HL-60/S4 treated with retinoic acid at 250 ng/mL for 4 days and 3 days (cell line): Measurements from ENCODE around the gene EPS8.
"Not testable (repeated sequence)": the region's sequence is repeated elsewhere in the genome, so short reads cannot be mapped to it uniquely, and the experiment has no call there.

ENCODE experiments used
- in situ Hi-C: fragments of 300-500 bp; cut with MboI; formaldehyde crosslinking; loops from 2 replicates; pipeline ENCODE4 v1.7.0; 2022; ENCODE audit warnings: low sequenced_read_pairs

EPS8 gene

GRCh38 chr12:15767301-15767700 lies 21.9 kb downstream of the EPS8 start:
- in situ Hi-C loops: no loop called here

GRCh38 chr12:15763328-15763727 lies 25.9 kb downstream of the EPS8 start:
- in situ Hi-C loops: no loop called here

DNA sequence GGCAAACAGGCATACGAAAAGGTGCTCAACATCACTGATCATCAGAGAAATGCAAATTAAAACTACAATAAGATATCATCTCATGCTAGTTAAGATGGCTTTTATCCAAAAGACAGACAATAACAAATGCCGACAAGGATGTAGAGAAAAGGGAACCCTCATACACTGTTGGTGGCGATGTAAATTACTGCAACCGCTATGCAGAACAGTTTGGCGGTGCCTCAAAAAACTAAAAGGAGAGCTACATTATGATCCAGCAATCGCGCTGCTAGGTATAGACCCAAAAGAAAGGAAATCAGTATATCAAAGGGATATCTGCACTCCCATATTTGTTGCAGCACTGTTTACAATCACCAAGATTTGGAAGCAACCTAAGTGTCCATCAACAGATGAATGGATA lies 27.0 kb downstream of the EPS8 start:
- in situ Hi-C loops: not testable (repeated sequence)

DNA sequence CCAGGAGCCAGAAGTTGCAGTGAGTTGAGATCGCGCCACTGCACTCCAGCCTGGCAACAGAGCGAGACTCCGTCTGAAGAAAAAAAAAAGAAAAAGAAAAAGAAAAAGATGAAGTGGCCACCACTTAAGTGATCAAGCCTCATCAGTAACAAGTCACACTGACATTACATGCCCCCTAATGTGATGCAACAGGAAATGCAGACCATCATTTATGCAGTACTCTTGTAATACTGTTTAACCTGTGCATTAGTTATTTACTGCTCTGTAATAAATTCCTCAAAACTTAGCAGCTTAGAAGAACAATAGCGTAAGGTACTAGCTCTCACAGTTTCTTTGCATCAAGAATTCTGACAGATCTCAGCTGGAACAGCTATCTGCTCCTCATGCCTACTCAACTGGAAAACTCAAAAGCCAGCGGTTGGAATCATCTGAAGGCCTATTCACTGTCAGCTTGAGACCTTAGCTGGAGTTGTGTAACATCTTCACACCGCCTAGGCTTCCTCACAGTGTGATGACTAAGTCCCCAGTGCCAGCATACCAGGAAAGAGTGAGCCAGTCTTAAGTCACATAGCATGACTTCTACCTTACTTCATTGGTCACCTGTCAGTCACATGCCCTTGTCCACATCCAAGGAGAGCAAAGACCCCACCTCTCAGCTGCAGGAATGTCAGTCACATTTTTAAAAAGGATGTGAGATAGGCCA lies 31.5 kb downstream of the EPS8 start:
- in situ Hi-C loops: no loop called here

DNA sequence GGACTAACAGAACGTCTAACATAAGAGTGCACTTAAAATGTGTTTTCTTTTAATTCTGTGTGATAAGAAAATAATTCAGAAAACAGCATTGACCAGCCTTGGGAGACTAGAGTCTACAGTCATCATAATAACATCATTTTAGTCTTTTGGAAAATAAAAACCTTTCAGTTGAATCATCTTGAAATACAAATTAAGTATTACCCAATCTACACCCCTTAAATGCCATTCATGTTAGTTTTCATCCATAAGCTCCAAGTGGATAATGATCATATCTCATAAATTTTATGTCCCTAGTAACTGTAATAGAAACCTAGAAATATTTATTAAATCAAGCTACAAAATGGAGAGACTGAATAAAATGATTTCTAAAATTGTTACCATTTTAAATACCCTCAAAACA lies 32.4 kb downstream of the EPS8 start:
- in situ Hi-C loops: no loop called here

DNA sequence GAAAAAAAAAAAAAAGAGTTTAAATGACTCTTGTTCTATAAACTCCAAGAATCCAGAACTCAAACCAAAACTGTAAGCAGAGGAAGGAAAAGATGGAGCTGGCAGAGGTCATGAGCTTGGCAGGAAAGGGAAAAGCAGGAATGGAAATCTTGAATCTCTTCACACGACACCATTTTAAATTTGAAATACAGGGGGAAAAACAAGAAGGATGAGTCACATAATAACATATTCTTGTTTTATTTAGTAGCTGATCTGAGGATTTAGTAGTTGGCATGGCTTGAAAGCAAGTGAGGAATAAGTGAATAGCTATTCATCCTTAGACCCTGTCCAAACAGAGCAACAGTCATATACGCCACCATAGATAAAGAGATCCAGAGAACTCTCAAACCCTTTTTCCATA lies 35.0 kb downstream of the EPS8 start:
- in situ Hi-C loops: no loop called here

DNA sequence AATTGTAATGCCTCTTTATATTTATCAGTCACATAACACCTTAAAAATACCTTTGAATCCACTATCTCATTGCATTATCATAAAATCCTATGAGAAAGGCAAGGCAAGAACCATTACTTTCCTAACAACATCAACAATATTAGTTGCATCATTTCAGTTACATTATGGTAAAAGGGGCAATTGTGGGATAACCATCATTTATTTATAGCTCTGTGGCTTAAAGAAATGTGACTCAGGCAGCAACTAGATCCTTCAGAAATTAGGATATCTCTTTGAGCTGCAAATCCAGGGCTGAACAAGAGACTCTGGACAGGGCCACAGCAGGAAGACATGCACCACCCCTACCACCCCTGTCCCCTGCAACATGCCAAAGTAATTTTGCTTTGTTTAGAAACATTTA lies 36.4 kb downstream of the EPS8 start:
- in situ Hi-C loops: no loop called here

GRCh38 chr12:15751741-15752140 lies 37.4 kb downstream of the EPS8 start:
- in situ Hi-C loops: no loop called here

DNA sequence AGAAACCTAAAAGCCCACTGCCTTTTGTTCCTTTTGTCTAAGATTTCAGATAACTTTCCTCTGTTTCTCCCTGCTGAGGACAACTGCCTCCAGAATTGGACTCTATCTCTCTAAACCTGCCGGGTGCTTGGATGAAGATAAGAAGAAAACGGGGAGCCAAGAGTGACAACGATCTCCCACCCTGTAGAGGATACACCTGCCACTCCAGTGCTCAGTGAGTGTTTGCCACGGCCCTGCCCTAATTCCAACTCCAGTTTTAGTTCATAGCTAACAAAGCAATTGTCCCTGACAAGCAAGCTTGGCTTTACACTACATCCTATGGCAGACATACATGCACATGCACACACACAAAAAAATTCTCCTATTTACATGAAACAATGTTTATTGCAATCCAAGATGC lies 39.3 kb downstream of the EPS8 start:
- in situ Hi-C loops: no loop called here

- in situ Hi-C loops: not testable (repeated sequence)
These were observed 47.3 kb downstream of the EPS8 start for GRCh38 chr12:15741870-15742269.

DNA sequence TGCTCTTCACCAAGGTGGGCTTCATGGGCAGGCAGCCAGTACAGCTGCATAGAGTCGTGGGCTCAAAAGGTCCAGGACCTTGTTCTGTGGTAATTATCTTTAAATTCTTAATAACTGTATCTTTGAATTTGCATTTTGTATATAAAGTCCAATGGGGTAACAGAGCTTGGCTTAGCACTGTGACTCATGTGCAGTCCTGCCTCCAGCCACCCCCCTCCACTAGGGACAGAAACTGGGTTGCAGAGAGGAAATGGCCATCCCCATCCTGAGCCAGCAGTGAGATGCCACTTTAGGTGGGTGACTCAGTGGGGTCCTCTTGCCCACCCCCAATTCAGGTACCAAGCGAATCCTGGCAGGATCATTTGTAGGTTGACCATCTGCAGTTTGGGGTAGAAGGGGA lies 48.1 kb downstream of the EPS8 start:
- in situ Hi-C loops: no loop called here

- in situ Hi-C loops: not testable (repeated sequence)
These were observed 48.8 kb downstream of the EPS8 start for GRCh38 chr12:15740389-15740788.

- in situ Hi-C loops: no loop called here
These were observed 50.7 kb downstream of the EPS8 start for GRCh38 chr12:15738438-15739015.

DNA sequence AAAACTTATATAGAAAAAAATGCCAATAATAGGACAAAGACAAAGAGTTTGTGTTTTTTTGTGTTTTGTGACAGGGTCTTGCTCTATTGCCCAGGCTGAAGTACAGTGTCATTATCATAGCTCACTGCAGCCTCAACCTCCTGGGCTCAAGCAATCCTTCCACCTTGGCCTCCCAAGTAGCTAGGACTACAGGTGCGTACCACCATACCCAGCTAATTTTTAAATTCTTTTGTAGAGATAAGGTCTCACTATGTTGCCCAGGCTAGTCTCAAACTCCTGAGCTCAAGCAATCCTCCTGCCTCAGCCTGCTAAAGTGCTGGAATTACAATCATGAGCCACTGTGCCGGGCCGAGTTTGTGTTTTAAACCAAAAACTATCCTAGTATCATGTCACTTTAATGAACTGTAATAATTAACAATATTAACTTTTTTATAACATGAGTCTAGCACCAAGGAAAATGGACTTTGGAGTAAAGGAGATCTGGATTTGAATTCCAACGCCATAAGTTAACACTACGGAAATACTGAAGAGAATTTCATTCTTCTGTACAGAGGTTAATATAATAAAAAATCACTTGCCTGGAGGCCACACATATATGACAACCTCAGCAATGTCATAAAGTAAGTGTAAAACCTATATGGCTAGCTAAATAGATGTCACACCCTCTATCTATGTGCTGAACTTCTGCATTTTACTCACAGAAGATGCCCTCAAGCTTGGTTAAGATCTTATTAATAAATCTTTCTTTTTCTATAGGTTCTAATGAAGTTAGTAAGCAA lies 53.2 kb downstream of the EPS8 start:
- in situ Hi-C loops: no loop called here

GRCh38 chr12:15733136-15733535 lies 56.1 kb downstream of the EPS8 start:
- in situ Hi-C loops: no loop called here

DNA sequence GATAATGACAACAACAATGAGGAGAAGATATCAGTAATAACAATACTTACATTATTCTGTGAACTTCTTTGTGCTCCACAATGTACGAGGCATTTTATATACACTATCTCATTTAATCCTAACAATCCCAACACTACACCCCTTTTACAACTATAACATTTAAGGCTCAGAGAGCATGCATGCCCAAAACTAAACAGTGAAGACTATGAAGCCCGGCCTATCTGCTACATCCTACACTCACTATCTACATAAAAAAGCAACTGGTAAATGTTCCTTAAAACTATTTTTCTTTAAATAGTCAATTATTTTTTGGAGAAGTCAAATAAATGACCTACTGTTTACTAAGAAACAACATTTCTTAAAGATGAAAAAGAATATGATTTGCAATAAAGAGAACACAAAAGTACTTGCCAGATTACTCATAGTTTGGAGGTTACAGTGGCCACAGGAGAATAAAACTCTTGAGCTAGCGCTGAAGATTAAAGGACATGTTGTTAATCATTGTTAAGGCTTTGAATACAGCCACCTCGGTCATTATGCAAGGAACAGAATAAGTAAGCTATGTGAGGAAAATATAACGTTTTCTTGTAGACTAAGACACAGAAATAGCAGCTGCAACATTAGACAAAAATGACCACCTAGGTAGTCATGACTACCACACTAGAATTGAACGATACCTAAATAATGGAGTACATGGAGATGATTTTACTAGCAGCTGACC lies 56.7 kb downstream of the EPS8 start:
- in situ Hi-C loops: no loop called here

DNA sequence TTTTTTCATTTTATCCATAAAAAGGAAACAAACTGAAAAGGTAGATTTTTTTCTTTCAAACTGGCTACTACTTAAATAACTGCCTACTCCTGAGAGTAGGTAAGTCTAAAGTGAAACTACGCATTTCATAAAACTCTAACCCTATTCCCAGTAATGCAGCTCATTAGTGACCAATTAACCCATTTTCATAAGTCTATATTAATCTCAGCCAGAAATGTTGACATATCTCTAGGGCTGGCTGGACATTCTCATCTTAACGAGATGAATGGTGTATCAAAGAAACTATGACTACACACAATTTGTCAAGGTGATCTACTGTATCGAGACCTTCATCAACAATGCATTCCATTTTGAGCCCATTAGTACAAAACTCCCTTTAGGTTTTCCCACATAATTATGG lies 57.2 kb downstream of the EPS8 start:
- in situ Hi-C loops: no loop called here

GRCh38 chr12:15729097-15729496 lies 60.1 kb downstream of the EPS8 start:
- in situ Hi-C loops: no loop called here

DNA sequence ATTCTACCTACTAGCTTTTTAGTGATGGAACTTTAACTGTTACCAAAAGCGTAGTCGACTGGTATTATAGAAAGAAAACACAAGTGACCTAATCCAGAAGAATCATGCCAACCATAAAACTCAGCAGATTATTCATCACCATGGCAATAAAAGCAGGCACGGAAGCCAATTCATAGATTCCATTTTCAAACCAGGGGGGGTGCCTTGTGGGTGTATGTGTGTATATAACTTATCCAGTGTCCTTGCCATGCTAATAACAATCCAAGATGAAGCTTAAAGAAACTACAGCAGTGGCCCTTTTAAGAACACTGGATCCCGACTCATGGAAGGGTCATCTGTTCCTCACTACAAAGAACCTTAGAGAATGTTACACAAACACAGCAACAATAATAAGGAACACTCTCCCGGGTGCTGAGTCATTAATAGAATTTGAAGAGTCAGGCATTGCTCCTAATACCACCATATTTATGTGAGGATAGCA lies 61.0 kb downstream of the EPS8 start:
- in situ Hi-C loops: no loop called here

GRCh38 chr12:15726878-15727150 lies 62.4 kb downstream of the EPS8 start:
- in situ Hi-C loops: no loop called here

DNA sequence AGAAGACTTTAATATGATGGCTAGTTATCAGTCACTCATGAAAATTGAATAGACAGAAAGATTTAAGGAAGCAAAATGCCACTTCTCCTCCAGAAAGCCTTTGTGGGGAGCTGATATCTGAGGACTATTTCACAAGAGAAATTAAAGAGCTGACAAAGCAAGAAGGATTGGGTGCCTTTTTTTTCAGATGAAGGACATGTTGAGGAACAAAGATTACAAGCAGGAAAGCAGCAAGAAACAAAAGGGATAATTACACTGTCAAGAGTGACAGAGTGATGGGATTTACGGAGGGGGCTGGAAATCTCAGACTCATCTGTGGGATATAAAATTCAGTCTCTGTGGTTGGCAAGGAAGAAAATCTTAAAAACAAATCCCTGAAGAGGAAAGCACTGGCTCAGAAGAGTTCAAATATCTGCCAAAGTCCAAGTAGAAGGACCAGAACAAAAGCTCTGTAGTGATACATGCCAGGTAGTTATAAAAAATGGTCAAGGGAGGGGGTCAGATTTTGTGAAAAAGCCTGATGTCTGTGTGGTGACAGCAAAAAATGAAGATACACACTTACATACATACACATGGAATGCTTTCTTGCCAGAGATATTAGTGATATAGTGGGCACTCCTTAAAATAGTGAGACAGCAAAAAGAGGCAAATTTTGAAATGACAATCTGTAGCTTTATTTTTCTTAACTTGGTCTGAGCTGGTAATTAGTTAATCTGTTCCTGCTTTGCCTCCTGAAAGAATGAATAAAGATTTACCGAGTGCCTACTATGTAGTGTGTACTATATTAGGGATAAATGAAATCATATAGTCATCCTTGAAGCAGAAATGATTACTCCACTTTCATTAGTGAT lies 62.9 kb downstream of the EPS8 start:
- in situ Hi-C loops: no loop called here
